ENCODE measurements around the gene OR14J1.

DNA sequence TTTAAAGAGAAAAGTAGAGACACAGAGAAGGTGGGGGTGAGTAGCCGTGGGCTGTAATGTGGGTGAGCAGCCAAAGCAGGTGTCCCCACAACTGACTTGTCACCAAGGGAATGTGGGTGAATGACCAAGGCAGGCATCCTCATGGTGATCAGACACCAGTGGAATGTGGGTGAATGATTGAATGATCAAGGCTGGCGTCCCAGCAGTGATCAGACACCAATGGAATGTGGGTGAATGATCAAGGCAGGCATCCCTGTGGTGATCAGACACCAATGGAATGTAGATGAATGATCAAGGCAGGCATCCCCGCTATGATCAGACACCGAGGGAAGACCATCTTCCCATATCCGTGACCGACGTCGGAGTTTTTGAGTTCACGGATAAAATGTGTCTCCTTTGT is 49.8 kb upstream of the OR14J1 start:
- no peak for TF ChIP-seq POLR2AphosphoS5 (IDR thresholded peaks at IDR 0.05; ENCODE audit: borderline replicate concordance, low read depth, low read length)
- TF ChIP-seq EZH2 (IDR thresholded peaks at IDR 0.05): no peak

Data from SK-N-MC (cell line).